DMS 273 treated with DMSO at 0.1 percent for 48 hours (cell line): Measurements from ENCODE around the gene SH3BGR.

Experiments used
- DNase-seq: peaks from one replicate; lab custom pipeline; 2025; lab: John Stamatoyannopoulos, UW

SH3BGR gene

DNA sequence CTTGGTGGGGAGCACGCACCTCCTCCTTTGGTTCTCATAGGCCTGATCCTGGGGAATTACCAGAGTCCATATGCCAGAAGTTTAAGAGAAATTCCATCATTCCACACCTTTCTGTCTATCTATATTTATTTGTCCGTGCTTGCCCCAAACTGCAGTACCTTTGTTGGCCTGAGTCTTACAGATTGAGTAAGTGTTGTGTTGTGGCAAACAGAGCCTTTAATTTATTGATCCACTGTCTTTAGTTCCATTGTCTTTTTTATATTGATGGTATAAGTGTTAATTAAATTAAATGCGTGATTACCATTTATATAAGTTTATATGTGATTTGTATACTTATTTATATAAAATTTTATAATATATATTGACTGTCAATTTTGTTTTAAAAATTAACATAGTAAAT, 4.9 kb downstream of the SH3BGR start:
- no peak for DNase-seq

DNA sequence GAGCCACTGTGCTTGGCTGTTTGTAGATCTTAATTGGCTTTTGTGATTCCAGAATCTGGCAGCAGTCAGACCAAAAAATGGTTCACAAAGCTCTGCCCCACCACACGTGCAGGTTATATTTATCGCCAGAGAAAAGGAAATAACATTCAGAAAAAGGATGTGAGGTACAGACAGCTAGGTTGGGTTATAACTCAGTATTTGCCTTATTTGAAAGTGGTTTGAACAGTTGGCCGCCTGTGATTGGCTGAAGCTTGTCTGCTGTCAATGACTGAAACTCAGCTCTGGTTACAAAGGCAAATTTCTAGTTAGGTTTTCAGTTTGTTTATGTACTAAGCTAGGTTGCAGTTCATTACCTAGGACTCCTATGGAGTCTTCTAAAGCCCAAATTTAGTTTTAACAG, 9.6 kb downstream of the SH3BGR start:
- DNase-seq, result no peak

DNA sequence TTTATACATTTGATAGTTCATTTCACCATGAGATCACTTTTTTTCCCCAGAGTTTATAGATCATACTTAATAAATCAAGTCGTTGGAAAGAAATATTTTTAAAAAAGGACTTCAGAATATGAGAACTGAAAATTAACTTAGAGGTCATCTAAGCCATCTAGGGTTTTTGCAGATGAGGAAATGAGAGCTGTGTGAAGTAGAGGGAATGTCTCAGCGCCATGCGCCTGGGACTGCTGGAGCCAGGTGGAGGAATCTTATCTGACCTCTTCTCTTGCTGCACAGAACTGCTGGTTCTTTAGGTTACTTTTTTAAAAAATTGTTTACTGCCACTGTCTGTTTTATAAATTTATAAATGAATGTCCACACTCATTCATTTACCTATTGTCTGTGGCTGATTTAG, 11.5 kb downstream of the SH3BGR start:
- no peak for DNase-seq

DNA sequence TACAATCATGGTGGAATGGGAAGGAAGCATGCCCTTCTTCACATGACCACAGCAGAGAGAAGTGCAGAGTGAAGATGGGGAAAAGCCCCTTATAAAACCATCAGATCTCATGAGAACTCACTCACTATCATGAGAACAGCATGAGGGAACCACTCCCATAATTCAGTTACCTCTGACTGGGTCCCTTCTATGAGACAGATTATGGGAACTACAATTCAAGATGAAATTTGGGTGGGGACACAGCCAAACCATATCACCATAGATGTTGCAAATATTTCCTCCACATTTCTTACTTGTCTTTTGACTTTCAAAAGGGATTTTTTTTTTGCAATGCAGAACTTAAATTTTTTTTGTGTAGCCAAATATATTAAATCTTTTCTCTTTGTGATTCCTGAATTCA, 14.8 kb downstream of the SH3BGR start:
- DNase-seq, result no peak

DNA sequence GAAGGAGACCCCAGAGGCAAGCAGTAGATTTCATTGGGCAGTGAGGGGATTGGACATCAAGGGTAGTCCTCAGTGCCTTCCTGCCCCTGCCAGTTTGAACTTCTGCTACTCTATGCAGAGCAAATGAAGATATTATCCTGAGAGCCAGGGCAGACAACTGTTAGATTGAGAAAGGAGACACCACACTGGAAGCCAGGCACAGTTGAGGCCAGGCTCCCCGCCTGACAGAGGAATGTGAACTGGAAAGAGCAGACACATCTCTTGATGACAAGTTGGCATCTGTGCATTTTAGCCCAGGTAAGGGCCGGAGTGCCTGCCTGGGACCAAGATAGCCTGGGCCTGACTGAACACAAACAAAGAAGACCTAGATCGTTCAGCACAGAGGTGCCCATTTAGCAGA, 16.0 kb downstream of the SH3BGR start:
- no peak for DNase-seq

DNA sequence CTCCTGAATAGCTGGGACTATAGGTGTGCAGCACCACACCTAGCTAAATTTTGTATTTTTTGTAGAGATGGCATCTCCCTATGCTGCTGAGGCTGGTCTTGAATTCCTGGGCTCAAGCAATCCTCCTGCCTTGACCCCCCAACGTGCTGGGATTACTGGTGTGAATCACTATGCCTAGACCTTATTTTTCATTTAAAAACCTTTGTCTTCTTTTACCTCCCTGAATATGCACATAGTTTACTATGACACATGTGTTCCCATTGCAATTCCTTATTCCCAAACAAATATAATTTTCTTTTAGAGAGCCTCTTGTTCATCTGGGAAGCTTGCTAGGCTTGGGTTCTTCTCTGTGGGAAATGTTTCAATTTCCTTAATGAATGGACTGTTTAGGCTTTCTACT, 16.8 kb downstream of the SH3BGR start:
- DNase-seq, result no peak

DNA sequence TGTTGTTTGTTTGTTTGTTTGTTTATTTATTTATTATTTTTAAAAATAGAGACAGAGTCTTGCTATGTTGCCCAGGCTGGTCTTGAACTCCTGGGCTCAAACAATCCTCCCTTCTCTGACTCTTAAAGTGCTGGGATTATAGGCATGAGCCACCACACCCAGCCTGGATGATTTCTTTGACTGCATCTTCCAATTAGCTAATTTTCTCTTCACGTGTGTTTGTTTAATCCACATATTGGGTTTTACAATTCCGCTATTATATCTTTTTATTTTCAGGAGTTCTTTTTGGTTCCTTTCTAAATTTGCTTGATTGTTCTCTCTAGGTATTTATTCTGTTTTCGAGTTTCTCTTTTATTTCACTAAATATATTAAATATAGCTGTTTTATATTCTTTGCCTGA, 19.8 kb downstream of the SH3BGR start:
- DNase-seq, result no peak

DNA sequence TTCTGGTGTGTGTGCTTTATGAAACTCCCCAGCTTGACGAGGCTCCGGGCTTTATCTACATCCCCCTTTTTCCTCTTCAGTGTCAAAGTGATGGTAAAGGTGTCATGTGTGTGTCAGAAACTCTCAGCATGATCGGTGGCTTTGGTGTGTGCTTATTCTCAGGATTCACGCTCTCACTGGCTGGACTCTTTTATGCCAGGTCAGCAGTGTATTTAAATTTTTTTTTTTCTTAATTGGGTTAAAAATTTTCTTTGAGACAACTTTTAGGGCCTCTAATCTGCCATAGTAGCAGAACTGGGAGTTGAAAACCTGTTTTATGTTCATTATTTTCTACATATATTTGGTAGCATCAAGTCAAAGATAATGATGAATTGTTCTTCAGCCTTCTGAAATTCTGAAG, 21.0 kb downstream of the SH3BGR start:
- no peak for DNase-seq

DNA sequence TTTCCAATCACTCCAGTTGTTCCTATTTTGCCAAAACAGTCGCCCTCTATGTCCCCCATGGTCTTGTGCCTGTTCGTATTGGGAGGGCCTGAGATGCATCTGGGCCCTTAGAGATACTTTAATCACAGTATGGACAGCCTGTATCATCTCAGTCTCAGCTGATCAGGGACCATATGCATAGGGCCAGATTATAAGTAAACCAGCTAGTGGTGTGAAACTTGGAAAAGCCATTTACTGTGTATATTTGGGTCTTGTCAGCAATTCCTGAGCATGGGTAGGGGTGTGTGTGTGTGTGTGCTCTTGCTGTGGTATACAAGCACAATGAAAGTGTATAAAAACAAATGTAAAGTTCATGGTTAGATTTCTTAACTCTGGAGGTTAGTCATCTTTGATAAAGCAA, 22.8 kb downstream of the SH3BGR start:
- DNase-seq, result no peak

DNA sequence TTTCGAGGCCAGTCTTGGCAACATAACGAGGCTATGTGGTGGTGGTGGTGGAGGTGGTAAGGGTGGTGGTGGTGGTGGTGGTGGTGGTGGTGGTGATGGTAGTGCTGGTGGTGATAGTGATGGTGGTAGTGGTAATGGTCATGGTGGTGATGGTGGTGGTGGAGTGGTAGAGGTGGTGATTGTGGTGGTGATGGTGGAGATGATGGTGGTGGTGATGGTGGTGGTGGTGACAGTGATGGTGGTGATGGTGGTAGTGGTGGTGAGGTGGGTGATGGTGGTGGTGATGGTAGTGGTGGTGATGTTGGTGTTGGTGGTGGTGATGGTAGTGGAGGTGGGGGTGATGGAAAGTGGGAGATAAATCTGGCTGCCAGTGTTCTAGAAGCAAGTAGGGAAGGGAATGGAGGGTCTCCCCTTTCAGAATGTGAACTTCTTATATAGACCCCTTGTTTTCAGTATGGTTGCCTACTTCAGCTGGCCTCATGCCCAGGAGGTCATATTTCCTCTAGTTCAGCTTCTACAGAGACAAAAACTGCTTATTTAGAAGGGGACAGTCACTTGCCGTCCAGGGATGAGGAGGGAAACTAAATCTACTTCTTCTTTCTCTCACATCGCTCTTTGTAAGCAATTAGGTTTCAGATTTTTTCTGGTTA, 27.5 kb downstream of the SH3BGR start:
- DNase-seq, result no peak

DNA sequence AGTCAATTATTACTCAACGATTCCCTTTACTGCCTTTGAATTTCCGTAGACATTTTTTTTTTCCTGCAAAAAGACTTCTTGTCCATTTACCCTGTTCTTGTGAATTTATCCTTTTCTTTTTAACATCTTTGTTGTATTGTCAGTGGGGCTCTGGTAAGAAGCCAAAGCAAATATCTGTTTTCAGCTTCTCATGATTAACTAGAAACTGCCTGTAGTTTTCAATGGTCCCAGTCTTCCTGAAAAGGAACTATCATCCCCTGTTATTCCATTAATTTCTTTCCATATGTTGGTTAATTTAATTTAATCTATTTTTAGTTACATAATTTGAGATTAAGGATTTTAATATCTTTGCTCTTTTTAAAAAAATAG, 28.0 kb downstream of the SH3BGR start:
- no peak for DNase-seq

DNA sequence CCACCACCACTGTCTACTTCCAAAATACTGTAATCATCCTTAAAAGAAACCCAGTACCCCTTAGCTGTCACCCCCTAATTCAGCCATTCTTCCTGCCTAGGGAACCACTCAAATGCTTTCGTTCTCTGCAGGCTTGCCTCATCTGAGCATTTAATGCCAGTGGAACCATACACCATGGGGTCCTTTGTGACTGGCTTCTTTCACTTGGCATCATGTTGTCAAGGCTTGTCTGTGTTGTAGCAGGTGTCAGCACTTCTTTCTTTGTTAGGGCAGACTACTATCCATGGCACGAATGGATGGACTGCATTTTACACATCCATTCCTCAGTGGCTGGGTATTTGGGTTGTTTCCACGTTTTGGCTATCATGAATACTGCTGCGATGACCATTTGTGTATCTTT, 28.5 kb downstream of the SH3BGR start:
- no peak for DNase-seq

DNA sequence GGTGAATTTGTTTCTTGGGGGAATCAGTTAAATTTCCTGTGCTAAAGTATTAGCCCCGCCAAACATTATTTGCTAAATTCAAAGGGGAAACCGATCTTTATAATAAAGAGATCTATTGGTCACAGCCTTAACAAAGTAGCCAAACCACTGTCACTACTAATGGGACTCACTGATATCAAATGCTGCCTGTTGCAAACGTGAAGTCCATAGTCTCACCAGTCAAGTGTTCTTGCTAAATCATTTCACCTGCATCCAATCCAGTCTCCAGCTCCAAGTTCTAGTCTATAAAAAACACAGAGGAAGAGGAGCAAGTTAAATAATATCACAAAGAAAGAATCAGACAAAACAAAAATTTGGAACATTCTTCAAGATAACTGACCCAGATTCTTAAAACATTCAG, 30.1 kb downstream of the SH3BGR start:
- DNase-seq, result no peak

DNA sequence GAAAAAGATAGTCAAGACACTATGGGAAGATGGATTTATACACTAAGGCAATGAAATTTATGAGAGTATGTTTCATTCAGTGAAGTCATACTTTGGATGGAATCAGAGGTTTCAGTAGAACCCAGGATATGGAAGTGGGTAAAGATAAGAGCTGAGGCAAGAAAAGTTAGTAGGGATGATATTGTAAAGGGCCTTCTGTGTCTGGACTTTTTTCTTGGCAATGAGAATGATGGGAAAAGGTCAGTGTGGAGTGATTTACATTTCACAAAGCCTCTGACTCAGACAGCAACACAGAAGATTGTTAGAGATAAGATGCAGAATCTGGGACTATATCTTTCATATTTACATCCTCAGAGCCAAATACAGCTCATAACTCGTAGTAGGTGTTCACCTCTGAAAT, 32.1 kb downstream of the SH3BGR start:
- no peak for DNase-seq

DNA sequence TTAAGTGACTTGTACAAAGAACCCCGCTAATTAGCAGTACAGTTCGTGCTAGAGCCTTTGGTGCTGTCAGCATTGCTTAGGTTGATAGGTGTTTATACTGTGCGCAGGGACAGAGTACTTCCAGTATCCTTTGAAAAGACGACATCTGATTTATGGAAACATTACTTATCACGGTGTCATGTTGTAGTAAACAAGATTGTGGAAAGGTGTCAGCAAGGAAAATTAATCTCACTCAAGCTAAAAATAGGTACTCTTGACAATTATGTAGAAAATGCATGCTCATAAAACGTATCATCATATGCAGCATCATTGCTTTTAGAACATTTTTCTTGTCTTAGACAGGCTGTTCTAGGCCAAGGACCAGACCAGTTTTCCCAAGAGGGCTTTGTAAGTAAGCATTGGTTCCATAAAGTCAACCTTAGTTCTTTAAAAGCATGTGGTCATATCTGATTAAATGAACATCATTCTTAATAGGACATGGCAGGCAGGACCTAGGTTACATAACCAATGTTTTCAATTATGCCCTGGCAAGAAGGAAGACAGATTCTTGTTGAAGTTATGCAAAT, 33.0 kb downstream of the SH3BGR start:
- DNase-seq, result no peak

DNA sequence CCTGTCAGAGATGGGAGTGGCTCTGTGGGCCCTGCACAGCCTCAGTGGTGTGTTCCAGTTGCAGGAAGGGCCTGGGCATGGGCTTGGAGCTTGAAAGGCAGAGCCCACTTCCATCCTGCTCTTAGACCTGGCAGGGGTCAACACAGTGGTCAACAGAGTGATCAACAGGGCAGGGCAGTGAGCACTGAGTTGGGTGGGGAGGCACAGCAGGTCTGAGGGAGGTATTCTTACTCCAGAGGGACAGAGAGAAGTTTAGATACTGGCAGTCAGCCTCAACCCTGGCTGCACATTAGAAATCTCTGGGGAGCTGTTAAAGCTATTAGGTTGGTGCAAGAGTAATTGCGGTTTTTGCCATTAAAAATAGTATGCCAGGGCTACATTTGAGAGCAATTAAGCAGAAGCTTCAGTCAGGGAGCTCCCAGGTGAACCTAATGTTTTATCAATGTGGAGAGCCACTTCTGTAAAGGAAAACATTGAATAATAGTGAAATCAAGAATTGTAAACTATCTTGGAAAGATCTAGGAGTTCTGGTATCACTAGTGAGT, 37.7 kb downstream of the SH3BGR start:
- DNase-seq, result no peak

DNA sequence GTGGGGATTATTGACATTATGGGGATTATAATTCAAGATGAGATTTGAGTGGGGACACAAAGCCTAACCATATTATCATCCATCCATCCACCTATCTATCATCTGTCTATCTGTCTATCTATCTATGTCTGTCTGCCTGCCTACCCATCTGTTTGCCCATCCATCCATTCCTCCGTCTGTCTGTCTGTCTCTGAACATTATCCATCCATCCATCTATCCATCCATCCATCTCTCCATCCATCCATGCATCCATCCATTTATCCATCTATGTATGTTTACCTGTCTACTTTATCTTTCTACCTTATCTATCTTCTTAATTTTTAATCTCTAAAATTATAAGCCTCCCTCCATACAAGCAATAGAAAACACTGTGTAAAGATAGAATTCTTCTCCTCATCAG, 47.4 kb downstream of the SH3BGR start:
- no peak for DNase-seq

DNA sequence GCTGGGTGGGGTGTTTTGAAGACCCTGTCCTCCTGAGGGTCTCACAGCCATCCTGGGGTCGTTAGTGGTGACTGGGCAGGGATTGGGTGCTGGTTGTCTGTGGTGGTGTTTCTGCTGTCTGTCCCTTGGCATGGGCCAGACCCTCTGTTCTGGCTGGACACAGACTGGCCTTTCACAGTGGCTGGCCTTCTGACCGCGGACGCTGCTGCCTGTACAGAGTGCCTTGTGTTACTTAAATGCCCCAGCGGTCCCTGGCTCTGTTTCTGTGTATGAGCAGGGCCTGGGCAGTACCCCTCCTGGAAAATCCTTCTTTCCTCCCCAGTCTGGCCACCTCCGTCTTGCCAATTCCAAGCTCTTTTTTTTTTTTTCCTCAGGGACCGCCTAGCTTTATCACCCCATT, 50.9 kb downstream of the SH3BGR start:
- no peak for DNase-seq

DNA sequence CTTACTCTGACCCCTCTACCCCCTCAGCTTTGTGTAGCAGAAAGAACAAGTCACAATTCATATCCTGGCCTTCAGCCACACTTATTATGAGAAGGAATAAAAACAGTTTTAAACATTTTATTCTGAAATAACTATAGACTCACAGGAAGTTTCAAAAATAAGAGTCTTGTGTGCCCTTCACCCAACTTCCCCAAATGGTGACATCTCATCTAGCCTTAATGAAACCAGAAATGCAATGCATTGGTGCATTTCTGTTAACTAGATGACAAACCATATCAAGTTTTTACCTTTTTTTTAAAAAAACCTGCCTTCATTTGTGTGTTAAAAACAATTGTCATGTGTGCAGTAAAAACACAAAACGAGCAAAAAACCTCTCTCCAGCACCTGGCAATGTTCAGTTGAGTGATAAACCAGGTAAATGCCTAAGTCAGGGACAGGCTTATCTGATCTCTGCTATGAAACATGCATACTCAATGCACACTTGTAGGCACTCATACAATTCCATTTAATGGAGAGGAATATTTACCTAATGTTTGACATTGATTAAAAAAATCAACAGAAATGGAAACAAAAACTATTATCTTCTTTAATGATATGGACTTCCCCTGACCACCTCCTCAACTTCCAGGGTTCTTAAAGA, 51.5 kb downstream of the SH3BGR start:
- no peak for DNase-seq

DNA sequence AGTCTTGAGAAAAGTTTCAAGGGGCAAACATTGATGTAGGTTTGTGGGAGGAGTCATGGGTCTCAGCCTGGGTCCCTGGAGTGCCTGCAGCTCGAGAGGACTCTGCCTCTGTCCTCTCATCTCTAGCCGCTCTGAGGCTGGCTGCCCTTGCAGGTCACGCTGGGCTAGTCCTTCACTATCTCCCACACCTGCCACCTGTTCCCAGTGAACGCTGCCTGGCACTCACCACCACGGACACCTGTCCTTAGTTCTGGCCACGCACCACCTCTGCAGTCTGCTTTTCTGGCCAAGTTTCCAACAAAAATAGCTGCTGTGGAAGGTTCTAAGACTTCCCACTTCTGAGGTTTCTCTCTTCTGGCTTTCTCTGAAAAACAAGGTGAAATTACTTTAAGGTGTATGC, 52.5 kb downstream of the SH3BGR start:
- DNase-seq, result no peak

DNA sequence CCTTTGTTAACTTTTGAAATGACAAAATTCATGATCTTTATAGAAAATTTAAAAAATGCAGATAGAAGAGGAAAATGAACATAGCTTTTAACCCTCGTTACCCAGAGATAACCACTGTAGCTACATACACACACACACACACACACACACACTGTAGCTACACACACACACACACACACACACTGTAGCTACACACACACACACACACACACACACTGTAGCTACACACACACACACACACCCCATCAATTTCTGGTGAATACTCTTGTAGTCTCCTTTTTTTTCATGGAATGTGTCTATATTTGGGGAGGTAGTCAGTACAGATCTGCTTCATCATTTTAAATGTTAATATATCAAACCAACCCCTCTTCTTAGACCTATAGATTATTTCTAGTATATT, 58.5 kb downstream of the SH3BGR start:
- no peak for DNase-seq

DNA sequence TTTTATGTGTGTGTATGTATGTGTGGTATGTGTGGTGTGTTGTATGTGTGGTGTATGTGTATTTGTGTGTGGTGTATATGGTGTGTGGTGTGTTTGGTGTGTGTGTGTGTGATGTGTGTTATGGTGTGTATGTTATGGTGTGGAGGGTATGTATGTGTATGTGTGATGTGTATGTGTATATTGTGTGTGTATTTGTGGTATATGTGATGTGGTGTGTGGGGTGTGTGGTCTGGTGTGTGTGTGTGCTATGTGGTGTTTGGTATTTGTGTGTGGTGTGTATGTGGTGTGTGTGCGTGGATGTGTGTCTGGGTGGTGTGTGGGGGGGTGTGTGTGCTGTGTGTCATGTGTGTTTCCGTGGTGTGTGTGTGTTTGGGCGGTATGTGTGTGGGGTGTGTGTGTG, 59.3 kb downstream of the SH3BGR start:
- no peak for DNase-seq

DNA sequence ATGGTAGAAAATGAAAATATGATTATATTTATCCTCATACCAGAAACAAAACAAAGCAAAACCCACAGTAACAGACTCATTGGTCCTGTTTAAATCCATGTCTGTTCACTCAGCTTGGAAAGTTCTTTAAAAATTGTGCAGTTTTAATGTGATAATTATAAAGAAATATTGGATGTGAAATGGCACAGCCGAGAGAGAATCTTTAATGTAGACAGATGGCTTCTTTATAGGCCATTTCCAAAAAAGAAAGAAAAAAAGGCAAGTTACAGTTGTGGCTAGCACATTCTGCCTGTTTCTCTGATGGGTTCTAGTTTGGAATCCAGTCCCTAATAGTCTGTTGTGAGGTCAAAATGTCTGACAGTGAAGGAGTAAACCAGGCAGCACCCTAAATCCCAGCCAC, 62.0 kb downstream of the SH3BGR start:
- DNase-seq, result no peak
